IMR-90 (cell line): Measurements from ENCODE around the gene FBXL14.
A peak's percentile ranks its signal among the peaks of the same experiment; 100 is the strongest.

Source experiments
- CEBPB ChIP-seq: IDR thresholded peaks from 2 replicates; pipeline ENCODE4 v1.6.1; 2012; ENCODE audit warnings: low read depth, low read length, improper control_type of control experiment
- CHD1 ChIP-seq: IDR thresholded peaks from 2 replicates; pipeline ENCODE4 v1.6.1; 2012; ENCODE audit warnings: low read depth, low read length, improper control_type of control experiment
- CTCF ChIP-seq: conservative IDR thresholded peaks from 2 replicates; pipeline ENCODE4 v1.5.1; 2012; ENCODE audit warnings: mild to moderate bottlenecking, low read depth, low read length, improper control_type of control experiment
- ELK1 ChIP-seq: fragments of 150-350 bp; IDR thresholded peaks from 2 replicates; pipeline ENCODE4 v1.6.1; 2016; ENCODE audit warnings: low read depth, mild to moderate bottlenecking, low read length, moderate library complexity, borderline replicate concordance
- FOS ChIP-seq: fragments of 150-350 bp; IDR thresholded peaks from 2 replicates; pipeline ENCODE4 v1.6.1; 2016; ENCODE audit warnings: low read depth, low read length
- MAFK ChIP-seq: IDR thresholded peaks from 2 replicates; pipeline ENCODE4 v1.6.1; 2012; ENCODE audit warnings: low read depth, low read length, improper control_type of control experiment
- MAZ ChIP-seq: IDR thresholded peaks from 2 replicates; pipeline ENCODE4 v1.6.1; 2012; ENCODE audit warnings: low read depth, mild to moderate bottlenecking, low read length, improper control_type of control experiment, moderate library complexity, borderline replicate concordance
- MXI1 ChIP-seq: IDR thresholded peaks from 2 replicates; pipeline ENCODE4 v1.6.1; 2012; ENCODE audit warnings: low read depth, mild to moderate bottlenecking, low read length, moderate library complexity, borderline replicate concordance
- POLR2A ChIP-seq: IDR thresholded peaks from 2 replicates; pipeline ENCODE4 v1.6.1; 2012; ENCODE audit warnings: mild to moderate bottlenecking, low read depth, low read length
- RAD21 ChIP-seq: IDR thresholded peaks from 2 replicates; pipeline ENCODE4 v1.6.1; 2012; ENCODE audit warnings: low read length, improper control_type of control experiment
- RFX5 ChIP-seq: IDR thresholded peaks from 2 replicates; pipeline ENCODE4 v1.8.0; 2012; ENCODE audit warnings: low read depth, mild to moderate bottlenecking, low read length, moderate library complexity
- SMC3 ChIP-seq: fragments of 150-350 bp; IDR thresholded peaks from 2 replicates; pipeline ENCODE4 v1.6.1; 2016; ENCODE audit warnings: low read depth, mild to moderate bottlenecking, antibody characterized with exemption, low read length, moderate library complexity
- USF2 ChIP-seq: fragments of 150-350 bp; IDR thresholded peaks from 2 replicates; pipeline ENCODE4 v1.6.1; 2017; ENCODE audit warnings: mild to moderate bottlenecking, antibody characterized with exemption, low read length, low read depth

GRCh38 chr12:1583421-1584078 is 10.8 kb downstream of the FBXL14 start:
- TF ChIP-seq CTCF: peak; percentile 95
- TF ChIP-seq POLR2A: peak; percentile 27; the same call in 1 of the 2 replicates
- TF ChIP-seq CEBPB: peak; percentile 73
- TF ChIP-seq ELK1: no peak
- TF ChIP-seq MXI1: no peak
- TF ChIP-seq MAFK: no peak
- no peak for TF ChIP-seq RFX5
- TF ChIP-seq RAD21: peak; percentile 97
- peak; percentile 94 for TF ChIP-seq SMC3
- TF ChIP-seq FOS: no peak
- no peak for TF ChIP-seq CHD1
- TF ChIP-seq MAZ: 0 out of 2 replicates have a peak, but pooled peaks have one; percentile 8
- no peak for TF ChIP-seq USF2
